ENCODE measurements around the gene MAP4K3.

The MAP4K3 gene

GRCh38 chr2:39479696-39480095 lies 42.6 kb upstream of the MAP4K3 start:
- no peak overlapping the region for H3K4me3 ChIP-seq (ENCODE audit: low read depth, low read length)
- no peak for DNase-seq (ENCODE audit: low read depth, low spot score)
- no peak for TF ChIP-seq CTCF (IDR thresholded peaks at IDR 0.05; ENCODE audit: low read depth, low read length)
- in situ Hi-C loops (cut with HindIII; ENCODE audit: low sequenced_read_pairs), result no loop called here

DNA sequence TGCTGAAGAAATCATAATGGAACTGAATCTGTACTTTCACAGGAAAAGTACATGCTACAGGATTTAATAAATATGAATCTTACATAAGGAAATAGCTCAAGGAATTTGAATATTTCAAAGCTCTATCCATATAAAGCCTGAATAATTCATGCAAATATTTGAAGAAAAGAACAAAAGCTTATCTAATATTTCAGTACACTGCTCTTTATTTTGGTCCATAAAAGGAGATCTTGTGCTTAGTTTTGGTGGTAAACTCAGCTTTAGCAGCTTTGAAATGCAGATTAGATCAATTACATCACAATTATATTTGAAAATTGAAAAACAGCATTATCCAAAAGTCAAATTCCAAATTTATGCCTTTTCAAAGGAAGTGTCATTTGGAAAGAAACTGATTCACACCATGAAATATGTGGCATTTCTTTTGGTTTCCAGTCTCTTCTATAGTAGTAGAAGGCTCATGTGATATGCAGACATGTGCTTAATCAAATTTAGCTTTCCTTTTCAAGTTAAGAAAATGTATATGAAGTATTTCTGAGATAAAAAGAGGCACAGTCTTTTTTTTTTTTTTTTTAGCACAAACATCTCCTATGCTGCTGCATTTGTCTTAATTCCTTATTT lies 42.1 kb upstream of the MAP4K3 start:
- TF ChIP-seq CTCF (IDR thresholded peaks at IDR 0.05; ENCODE audit: low read depth, low read length), result no peak
- DNase-seq (ENCODE audit: low read depth, low spot score), result no peak
- in situ Hi-C loops (cut with HindIII; ENCODE audit: low sequenced_read_pairs), result no loop called here
- H3K4me3 ChIP-seq (ENCODE audit: low read depth, low read length), result no peak overlapping the region

DNA sequence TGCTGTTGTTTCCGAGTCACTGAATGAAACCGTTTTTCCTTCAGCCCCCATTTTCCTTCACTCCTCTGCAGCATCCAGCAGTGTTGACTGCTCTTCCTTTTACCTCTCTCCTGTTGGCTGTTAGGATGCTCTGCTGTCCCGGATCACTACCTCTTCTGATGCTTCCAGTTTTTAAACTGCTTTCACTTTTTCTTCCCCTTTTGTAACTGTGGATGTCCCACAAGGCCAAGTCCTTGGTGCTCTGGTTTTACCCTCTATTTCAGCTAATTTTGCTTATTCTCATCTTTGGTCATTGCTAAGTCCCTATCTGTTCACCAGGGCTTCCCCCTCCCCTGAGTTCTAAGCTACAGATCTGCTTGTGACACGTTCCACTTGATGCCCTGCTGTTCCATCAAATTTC lies 39.4 kb upstream of the MAP4K3 start:
- TF ChIP-seq CTCF (IDR thresholded peaks at IDR 0.05; ENCODE audit: low read depth, low read length), result no peak
- H3K4me3 ChIP-seq (ENCODE audit: low read depth, low read length), result no peak overlapping the region
- DNase-seq (ENCODE audit: low read depth, low spot score), result no peak
- in situ Hi-C loops (cut with HindIII; ENCODE audit: low sequenced_read_pairs), result no loop called here

GRCh38 chr2:39475006-39475405 lies 37.9 kb upstream of the MAP4K3 start:
- no peak for DNase-seq (ENCODE audit: low read depth, low spot score)
- no peak for TF ChIP-seq CTCF (IDR thresholded peaks at IDR 0.05; ENCODE audit: low read depth, low read length)

DNA sequence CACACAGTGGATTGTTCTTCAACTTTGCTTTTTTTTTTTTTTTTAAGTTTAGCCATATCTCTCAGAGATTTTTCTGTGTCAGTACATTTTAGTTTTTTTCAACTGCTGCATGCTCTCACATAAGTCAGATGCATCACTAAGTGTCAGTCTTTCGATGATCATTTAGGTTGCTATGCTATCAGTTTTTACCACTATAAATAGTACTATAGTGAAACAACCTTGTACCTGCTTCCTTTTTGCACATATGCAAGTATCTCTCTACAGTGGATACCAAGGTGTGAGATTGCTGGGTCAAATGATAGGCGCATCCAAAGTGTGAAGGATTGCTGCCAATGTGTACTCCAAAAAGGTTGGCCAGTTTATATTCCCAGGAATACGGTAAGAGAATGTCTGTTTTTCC lies 33.5 kb upstream of the MAP4K3 start:
- TF ChIP-seq CTCF (IDR thresholded peaks at IDR 0.05; ENCODE audit: low read depth, low read length), result no peak

More at GRCh38 chr2:39475006-39475405, 37.9 kb upstream of the MAP4K3 start:
- in situ Hi-C loops (cut with HindIII; ENCODE audit: low sequenced_read_pairs), result no loop called here
- H3K4me3 ChIP-seq (ENCODE audit: low read depth, low read length), result no peak overlapping the region

DNA sequence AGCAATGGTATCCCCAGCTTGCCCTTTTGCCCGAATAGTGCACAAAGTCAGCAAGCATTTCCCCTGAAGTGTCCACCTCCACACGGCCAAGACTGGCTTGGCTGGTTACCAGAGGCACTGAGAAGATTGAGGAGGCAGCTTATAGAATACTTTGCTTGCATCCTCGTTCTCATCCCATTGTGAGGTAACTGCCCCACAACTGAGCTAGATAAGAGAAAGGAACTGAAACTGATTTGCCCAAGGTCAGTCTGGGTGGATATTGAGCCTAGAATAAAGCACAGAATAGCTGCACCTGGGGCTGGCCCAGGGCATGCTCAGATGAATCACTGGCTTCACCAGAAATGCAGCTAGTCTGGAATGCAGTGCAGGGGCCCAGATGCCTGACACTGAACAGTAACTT lies 32.7 kb upstream of the MAP4K3 start:
- H3K4me3 ChIP-seq (ENCODE audit: low read depth, low read length), result no peak overlapping the region
- TF ChIP-seq CTCF (IDR thresholded peaks at IDR 0.05; ENCODE audit: low read depth, low read length), result no peak
- in situ Hi-C loops (cut with HindIII; ENCODE audit: low sequenced_read_pairs), result no loop called here
- DNase-seq (ENCODE audit: low read depth, low spot score), result peak; percentile 58

More for the DNA sequence above, 33.5 kb upstream of the MAP4K3 start:
- in situ Hi-C loops (cut with HindIII; ENCODE audit: low sequenced_read_pairs), result no loop called here
- H3K4me3 ChIP-seq (ENCODE audit: low read depth, low read length), result no peak overlapping the region
- DNase-seq (ENCODE audit: low read depth, low spot score), result no peak

Data from astrocyte of the spinal cord (primary cell).